Panc1 (cell line): Measurements from ENCODE around the gene FAM107B.

ENCODE experiments used
- CTCF ChIP-seq: fragments of 450-650 bp; IDR thresholded peaks from 2 replicates; pipeline ENCODE4 v1.5.1; 2017; ENCODE audit warnings: mild to moderate bottlenecking
- POLR2AphosphoS5 ChIP-seq: IDR thresholded peaks from 2 replicates; pipeline ENCODE4 v1.6.1; 2012; ENCODE audit warnings: mild to moderate bottlenecking, low read depth, low read length, moderate library complexity
- SIN3A ChIP-seq: IDR thresholded peaks from 2 replicates; pipeline ENCODE4 v1.6.1; 2012; ENCODE audit warnings: low read depth, mild to moderate bottlenecking, low read length, moderate library complexity, borderline replicate concordance; ENCODE audit not compliant: insufficient read depth
- TCF7L2 ChIP-seq: IDR thresholded peaks from 2 replicates; pipeline ENCODE4 v1.6.1; 2011; ENCODE audit warnings: mild to moderate bottlenecking, low read depth, low read length, inconsistent platforms

GRCh38 chr10:14661818-14662217 lies 112.9 kb downstream of the FAM107B start:
- no peak for TF ChIP-seq CTCF
- TF ChIP-seq POLR2AphosphoS5: no peak
- no peak for TF ChIP-seq SIN3A
- no peak for TF ChIP-seq TCF7L2
